ENCODE results near the gene FAM209A. TPM values are rescaled to one million over a fixed set of nuclear protein-coding genes. Genes with fewer than 3 reads are reported as not detected.
"Not testable (repeated sequence)": the region's sequence is repeated elsewhere in the genome, so short reads cannot be mapped to it uniquely, and the experiment has no call there.

Gene FAM209A, protein sequence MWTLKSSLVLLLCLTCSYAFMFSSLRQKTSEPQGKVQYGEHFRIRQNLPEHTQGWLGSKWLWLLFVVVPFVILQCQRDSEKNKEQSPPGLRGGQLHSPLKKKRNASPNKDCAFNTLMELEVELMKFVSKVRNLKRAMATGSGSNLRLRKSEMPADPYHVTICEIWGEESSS
- total RNA-seq = 0.87 TPM
- long read RNA-seq, partial matches to known transcripts = 0 of 2 reads
- long read RNA-seq, other reads (novel, unspliced or antisense) = 2 of 2 reads

DNA sequence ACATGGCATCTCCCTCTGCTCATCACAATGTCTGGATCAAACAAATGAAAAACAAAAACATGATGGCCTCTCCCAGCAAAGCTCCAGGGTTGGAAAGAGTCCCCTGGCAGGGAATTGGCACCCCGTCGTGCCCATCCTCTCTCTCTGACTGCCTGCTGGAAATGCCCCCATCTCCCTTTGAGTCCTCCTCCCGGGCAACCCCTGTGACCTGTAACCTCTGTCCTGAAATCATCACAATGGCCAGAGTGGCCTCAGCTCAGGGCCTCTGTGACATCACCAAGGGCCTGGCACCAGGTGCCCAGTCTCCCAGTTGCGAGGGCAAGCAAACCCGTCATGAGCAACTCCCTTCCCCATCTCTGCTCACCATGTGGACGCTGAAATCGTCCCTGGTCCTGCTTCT lies at the start of gene FAM209A:
TSS of gene FAM209A (plus strand) at position 301 of the 400 bp plus-strand sequence. CDS start at position 366, 65 bp downstream.
- ATAC-seq; H3K27me3 ChIP-seq; H3K36me3 ChIP-seq; H3K4me3 ChIP-seq; intact Hi-C loops (cut with DNase I); H3K27ac ChIP-seq; H3K4me1 ChIP-seq: not testable (repeated sequence)
- peaks cover 12% of the 10 kb centered on the region for H3K9me3 ChIP-seq
- peak; percentile 35 for DNase-seq

DNA sequence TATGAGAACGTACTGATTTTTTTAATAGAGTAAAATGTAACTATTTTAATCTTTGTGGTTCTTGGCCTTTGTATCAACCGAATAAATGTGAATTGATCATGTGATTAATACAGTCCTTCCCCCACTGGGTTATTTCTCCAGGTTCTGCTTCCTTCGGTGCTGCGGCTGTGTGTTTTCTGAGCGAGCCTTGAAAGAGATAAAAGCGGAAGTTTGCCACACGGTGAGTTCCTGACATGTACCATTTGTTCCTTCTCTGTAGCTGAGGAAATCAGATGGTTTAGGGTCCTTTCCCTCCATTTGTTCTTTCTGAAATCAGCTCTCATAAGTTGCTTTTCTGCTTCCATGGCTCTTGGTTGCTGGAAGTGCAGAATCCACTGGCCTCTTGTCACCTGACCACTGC lies 40.6 kb upstream of the FAM209A start:
- Histone ChIP-seq H3K27ac (no peak overlapping the region), H3K4me1 (no peaks in the 10 kb centered on the region), H3K9me3 (no peaks in the 10 kb centered on the region), H3K36me3 (peaks cover 89% of the 10 kb centered on the region), H3K27me3 (no peaks in the 10 kb centered on the region), H3K4me3 (no peak overlapping the region)
- TF ChIP-seq, protein P1, sequence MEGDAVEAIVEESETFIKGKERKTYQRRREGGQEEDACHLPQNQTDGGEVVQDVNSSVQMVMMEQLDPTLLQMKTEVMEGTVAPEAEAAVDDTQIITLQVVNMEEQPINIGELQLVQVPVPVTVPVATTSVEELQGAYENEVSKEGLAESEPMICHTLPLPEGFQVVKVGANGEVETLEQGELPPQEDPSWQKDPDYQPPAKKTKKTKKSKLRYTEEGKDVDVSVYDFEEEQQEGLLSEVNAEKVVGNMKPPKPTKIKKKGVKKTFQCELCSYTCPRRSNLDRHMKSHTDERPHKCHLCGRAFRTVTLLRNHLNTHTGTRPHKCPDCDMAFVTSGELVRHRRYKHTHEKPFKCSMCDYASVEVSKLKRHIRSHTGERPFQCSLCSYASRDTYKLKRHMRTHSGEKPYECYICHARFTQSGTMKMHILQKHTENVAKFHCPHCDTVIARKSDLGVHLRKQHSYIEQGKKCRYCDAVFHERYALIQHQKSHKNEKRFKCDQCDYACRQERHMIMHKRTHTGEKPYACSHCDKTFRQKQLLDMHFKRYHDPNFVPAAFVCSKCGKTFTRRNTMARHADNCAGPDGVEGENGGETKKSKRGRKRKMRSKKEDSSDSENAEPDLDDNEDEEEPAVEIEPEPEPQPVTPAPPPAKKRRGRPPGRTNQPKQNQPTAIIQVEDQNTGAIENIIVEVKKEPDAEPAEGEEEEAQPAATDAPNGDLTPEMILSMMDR (IDR thresholded peaks at IDR 0.05) = no peak
- ATAC-seq (peak; percentile 46), DNase-seq (no peak)
- intact Hi-C loops (cut with DNase I) = no loop called here

DNA sequence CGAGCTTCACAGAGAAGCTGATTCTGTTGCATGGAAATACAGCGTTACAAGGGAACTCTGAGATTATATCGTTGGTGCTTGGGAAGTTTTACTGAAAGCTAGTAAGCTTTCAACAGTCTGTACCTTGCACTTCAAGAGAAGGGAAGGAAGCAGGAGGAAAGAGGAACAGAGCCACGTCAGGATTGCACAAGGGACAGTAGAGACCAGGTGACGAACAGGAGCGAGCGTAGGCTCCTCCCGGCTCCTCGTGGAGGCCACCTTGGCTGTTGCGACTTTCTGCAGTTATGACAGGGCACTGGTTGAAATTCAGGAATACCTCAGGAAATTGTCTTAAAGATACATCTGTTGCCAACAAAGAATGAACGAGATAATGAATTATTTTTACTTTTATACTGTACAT lies 37.3 kb upstream of the FAM209A start:
- DNase-seq (no peak), ATAC-seq (peak; percentile 72)
- intact Hi-C loops (cut with DNase I) = no loop called here

DNA sequence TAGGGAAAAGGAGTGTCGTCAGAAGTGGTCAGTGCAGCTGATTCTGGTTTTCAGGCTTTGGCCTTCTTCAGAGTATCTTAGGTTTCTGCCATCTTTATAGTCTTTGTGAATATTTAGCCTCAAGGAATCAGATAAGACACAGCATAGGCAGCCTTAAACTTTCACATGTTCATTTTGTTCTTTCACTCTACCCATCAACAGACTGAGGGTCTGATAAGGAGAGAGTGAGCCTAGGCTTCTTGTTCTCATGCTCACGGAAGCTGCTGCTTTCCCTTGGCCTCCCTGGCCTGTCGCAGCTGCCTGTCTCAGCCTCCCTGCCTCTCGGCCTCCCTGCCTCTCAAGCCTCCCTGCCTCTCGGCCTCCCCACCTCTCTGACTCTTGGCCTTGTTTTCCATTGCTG lies 36.0 kb upstream of the FAM209A start:
- no peak for ATAC-seq
- TF ChIP-seq, protein P1 (IDR thresholded peaks at IDR 0.05) = no peak
- Histone ChIP-seq H3K4me3 (no peak overlapping the region), H3K36me3 (peaks cover 86% of the 10 kb centered on the region), H3K4me1 (no peaks in the 10 kb centered on the region), H3K27me3 (no peaks in the 10 kb centered on the region), H3K27ac (no peak overlapping the region), H3K9me3 (no peaks in the 10 kb centered on the region)
- intact Hi-C loops (cut with DNase I) = no loop called here
- no peak for DNase-seq

More for the DNA sequence above, 37.3 kb upstream of the FAM209A start:
- Histone ChIP-seq H3K36me3 (peaks cover 88% of the 10 kb centered on the region), H3K27me3 (no peaks in the 10 kb centered on the region), H3K27ac (no peak overlapping the region), H3K4me3 (no peak overlapping the region), H3K9me3 (no peaks in the 10 kb centered on the region), H3K4me1 (no peaks in the 10 kb centered on the region)
- TF ChIP-seq, protein P1 (IDR thresholded peaks at IDR 0.05) = no peak

DNA sequence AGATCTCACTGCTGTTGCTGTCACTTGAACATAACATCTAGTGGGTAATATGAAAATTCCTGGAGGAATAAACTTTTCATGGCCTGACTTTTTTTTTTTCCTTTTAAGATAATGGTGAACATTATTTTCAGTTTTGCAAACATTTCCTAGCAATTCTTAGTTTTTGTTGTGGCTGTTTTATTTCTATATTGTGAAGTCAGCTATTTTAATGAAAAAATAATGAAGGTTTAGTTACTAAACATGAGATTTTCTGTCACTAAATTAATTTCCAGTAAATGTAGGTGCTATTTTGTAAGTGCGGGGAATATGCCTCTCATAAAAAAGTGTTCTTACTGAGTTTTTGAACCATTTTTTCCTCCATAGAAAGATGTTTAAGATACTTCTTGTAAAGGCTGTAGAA lies 23.4 kb upstream of the FAM209A start:
- DNase-seq (no peak), ATAC-seq (no peak)
- intact Hi-C loops (cut with DNase I) = no loop called here
- Histone ChIP-seq H3K27me3 (no peaks in the 10 kb centered on the region), H3K4me1 (no peaks in the 10 kb centered on the region), H3K9me3 (peaks cover 6% of the 10 kb centered on the region), H3K36me3 (peaks cover 23% of the 10 kb centered on the region), H3K4me3 (no peak overlapping the region), H3K27ac (no peak overlapping the region)
- TF ChIP-seq, protein P1 (IDR thresholded peaks at IDR 0.05) = no peak

DNA sequence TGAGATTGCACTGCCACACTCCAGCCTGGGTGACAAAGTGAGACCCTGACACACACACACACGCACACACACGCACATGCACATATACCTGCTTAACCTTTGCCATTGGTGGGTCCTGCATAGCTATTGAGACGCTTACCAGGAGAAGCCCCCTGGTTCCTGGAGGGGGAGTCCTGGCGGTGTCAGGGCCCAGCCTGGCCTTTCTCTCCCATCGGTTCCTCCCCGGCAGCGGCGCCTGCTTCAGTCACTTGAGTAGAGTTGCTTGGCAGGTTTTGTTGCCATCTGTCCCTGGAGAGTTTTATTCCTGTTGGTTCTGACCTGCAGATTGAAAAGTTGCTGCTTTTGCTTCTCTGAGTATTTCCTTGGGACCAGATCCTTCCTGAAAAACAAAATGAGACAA lies 20.6 kb upstream of the FAM209A start:
- TF ChIP-seq, protein P1 (IDR thresholded peaks at IDR 0.05) = no peak
- no peak for ATAC-seq
- DNase-seq = no peak
- intact Hi-C loops (cut with DNase I) = no loop called here
- H3K4me1 ChIP-seq = no peaks in the 10 kb centered on the region
- H3K9me3 ChIP-seq = no peaks in the 10 kb centered on the region
- H3K27me3 ChIP-seq = no peaks in the 10 kb centered on the region
- no peak overlapping the region for H3K27ac ChIP-seq
- no peak overlapping the region for H3K4me3 ChIP-seq
- H3K36me3 ChIP-seq = peaks cover 18% of the 10 kb centered on the region
